HepG2 (cell line): ENCODE measurements around the gene PLSCR5. TPM values are rescaled to one million over a fixed set of nuclear protein-coding genes. Genes with fewer than 3 reads are reported as not detected.
A peak's percentile ranks its signal among the peaks of the same experiment; 100 is the strongest.

Experiments used
- ATM ChIP-seq: fragments of 450-650 bp; IDR thresholded peaks from 2 replicates; pipeline ENCODE4 v1.7.1; 2017; ENCODE audit warnings: mild to moderate bottlenecking, borderline replicate concordance
- FOXO1 ChIP-seq: sonication (generic); formaldehyde crosslinking; IDR thresholded peaks from 2 replicates; pipeline ENCODE4 v1.4.0; 2020; ENCODE audit warnings: missing genetic modification reagents
- HMGA1 ChIP-seq: sonication (generic); formaldehyde crosslinking; conservative IDR thresholded peaks from 2 replicates; pipeline ENCODE4 v1.4.0; 2020; ENCODE audit warnings: missing genetic modification reagents
- HNRNPL ChIP-seq: fragments of 200-400 bp; formaldehyde crosslinking; IDR thresholded peaks from 2 replicates; pipeline ENCODE4 v1.6.1; 2017; ENCODE audit warnings: mild to moderate bottlenecking, low read depth, low read length
- MIXL1 ChIP-seq: IDR thresholded peaks from 2 replicates; pipeline ENCODE4 v1.6.1; 2016
- MZF1 ChIP-seq: sonication (generic); formaldehyde crosslinking; IDR thresholded peaks from 2 replicates; pipeline ENCODE4 v1.8.1; 2023; ENCODE audit warnings: mild to moderate bottlenecking, missing genetic modification reagents, borderline replicate concordance
- NR2F1 ChIP-seq, 2 experiments: fragments of 450-650 bp in 1 of 2; formaldehyde crosslinking in 1 of 2; IDR thresholded peaks; 2 replicates each; pipeline versions ENCODE4 v1.5.0 to v1.6.1; 2016 to 2020; ENCODE audit warnings: mild to moderate bottlenecking in 1 of 2, missing compliant biosample characterization in 1 of 2, missing genetic modification reagents in 1 of 2, moderate library complexity in 1 of 2
- NR2F6 ChIP-seq, 2 experiments: IDR thresholded peaks; 2 replicates each; pipeline ENCODE4 v1.6.1; 2016; ENCODE audit warnings: antibody characterized with exemption in 1 of 2, mild to moderate bottlenecking in 1 of 2
- PAWR ChIP-seq: sonication (generic); formaldehyde crosslinking; IDR thresholded peaks from 2 replicates; pipeline ENCODE4 v1.4.0; 2020; ENCODE audit warnings: missing genetic modification reagents, mild to moderate bottlenecking, borderline replicate concordance
- ZNF841 ChIP-seq: sonication (generic); formaldehyde crosslinking; IDR thresholded peaks from 2 replicates; pipeline ENCODE4 v1.8.1; 2023; ENCODE audit warnings: missing genetic modification reagents, borderline replicate concordance
- polyA plus RNA-seq, 8 experiments: library from polyadenylated mRNA; depleted of rRNA in 3 of 8; stranded (reverse) in 7 of 8; unstranded in 1 of 8; fragments of >200 nt; fragmentation: Illumina TruSeq in 4 of 8; extraction: Trizol in 4 of 8; gene quantifications; 2 replicates each; pipeline versions ENCODE4 v1.2.1 to v1.2.3, GENCODE V29; 2011 to 2016; ENCODE audit warnings: low read depth in 4 of 8, missing spikeins in 1 of 8, mixed read lengths in 1 of 8; ENCODE audit not compliant: insufficient read depth in 1 of 8
- total RNA-seq, 5 experiments: library from RNA; depleted of rRNA; stranded (reverse); fragments of >200 nt; fragmentation: Illumina TruSeq; extraction: Trizol; gene quantifications; 2 replicates each; pipeline ENCODE4 v1.2.3, GENCODE V29; 2016; ENCODE audit warnings: low read depth in 1 of 5
- TF ChIP-seq, protein P1 (sequence below): IDR thresholded peaks from 2 replicates; pipeline ENCODE4 v1.6.1; 2016; ENCODE audit warnings: mild to moderate bottlenecking
- TF ChIP-seq, protein P2 (sequence below): sonication (generic); formaldehyde crosslinking; IDR thresholded peaks from 2 replicates; pipeline ENCODE4 v1.8.1; 2023; ENCODE audit warnings: mild to moderate bottlenecking, missing genetic modification reagents, borderline replicate concordance
- TF ChIP-seq, protein P3 (sequence below): sonication (generic); formaldehyde crosslinking; IDR thresholded peaks from 2 replicates; pipeline ENCODE4 v1.8.1; 2023; ENCODE audit warnings: mild to moderate bottlenecking, missing genetic modification reagents
- TF ChIP-seq, protein P4 (sequence below), 2 experiments: sonication (generic) in 1 of 2; formaldehyde crosslinking in 1 of 2; IDR thresholded peaks; 2 replicates each; pipeline versions ENCODE4 v1.5.1 to v1.6.1; 2011 to 2020; ENCODE audit warnings: borderline replicate concordance in 1 of 2, low read depth in 1 of 2, low read length in 1 of 2, mild to moderate bottlenecking in 1 of 2, missing genetic modification reagents in 1 of 2, moderate library complexity in 1 of 2
- TF ChIP-seq, protein P5 (sequence below): sonication (generic); formaldehyde crosslinking; IDR thresholded peaks from 2 replicates; pipeline ENCODE4 v1.5.0; 2020; ENCODE audit warnings: mild to moderate bottlenecking, missing genetic modification reagents
- TF ChIP-seq, protein P6 (sequence below): sonication (generic); formaldehyde crosslinking; IDR thresholded peaks from 2 replicates; pipeline ENCODE4 v1.9.0; 2022; ENCODE audit warnings: low read depth, missing genetic modification reagents
- TF ChIP-seq, protein P7 (sequence below): sonication (generic); formaldehyde crosslinking; conservative IDR thresholded peaks from 2 replicates; pipeline ENCODE4 v1.8.0; 2022; ENCODE audit warnings: low read depth, missing genetic modification reagents

PLSCR5 gene
- total and polyA plus RNA-seq, 2 of the 13 experiments (the other 11 are each of a cell fraction or from before 2014, with no cell fraction given): 0.50 TPM; not detected in 1

DNA sequence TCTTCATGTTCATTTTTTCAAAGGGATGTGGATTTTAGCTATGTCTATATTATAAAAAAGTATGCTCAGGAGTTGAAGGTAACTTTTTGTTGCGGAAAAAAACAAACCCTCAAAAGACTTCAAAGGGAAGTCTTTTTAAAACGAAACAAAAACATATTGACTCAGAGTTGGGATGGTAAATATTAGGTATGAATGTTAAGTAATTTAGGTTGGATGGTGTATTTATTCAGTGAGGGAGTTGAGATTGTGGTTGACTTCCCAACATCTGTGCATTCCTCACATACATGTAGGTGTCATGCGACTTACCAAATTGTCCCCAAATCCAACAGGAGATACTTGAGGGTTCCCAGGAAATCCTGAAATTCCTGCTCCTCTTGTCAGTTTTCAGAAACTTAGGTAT is 32.7 kb upstream of the PLSCR5 start (continued):
- TF ChIP-seq, protein P1, sequence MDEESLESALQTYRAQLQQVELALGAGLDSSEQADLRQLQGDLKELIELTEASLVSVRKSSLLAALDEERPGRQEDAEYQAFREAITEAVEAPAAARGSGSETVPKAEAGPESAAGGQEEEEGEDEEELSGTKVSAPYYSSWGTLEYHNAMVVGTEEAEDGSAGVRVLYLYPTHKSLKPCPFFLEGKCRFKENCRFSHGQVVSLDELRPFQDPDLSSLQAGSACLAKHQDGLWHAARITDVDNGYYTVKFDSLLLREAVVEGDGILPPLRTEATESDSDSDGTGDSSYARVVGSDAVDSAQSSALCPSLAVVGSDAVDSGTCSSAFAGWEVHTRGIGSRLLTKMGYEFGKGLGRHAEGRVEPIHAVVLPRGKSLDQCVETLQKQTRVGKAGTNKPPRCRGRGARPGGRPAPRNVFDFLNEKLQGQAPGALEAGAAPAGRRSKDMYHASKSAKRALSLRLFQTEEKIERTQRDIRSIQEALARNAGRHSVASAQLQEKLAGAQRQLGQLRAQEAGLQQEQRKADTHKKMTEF: peak; percentile 90
- TF ChIP-seq HNRNPL (no peak), NR2F6 (IDR thresholded peaks at IDR 0.05) (peak; percentile 79), NR2F6 (CRISPR knock-in tag; IDR thresholded peaks at IDR 0.05) (peak; percentile 76), MIXL1 (peak; percentile 90), HMGA1 (no peak), MZF1 (CRISPR knock-in tag) (no peak), ZNF841 (CRISPR knock-in tag) (no peak), PAWR (no peak), ATM (no peak), FOXO1 (CRISPR knock-in tag) (peak; percentile 91), NR2F1 (CRISPR knock-in tag; IDR thresholded peaks at IDR 0.05) (peak in 1 of 2 experiments; percentile 83; a peak in 3 of 4 replicates)
- TF ChIP-seq, protein P2, sequence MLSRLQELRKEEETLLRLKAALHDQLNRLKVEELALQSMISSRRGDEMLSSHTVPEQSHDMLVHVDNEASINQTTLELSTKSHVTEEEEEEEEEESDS (CRISPR knock-in tag): no peak
- TF ChIP-seq, protein P3, sequence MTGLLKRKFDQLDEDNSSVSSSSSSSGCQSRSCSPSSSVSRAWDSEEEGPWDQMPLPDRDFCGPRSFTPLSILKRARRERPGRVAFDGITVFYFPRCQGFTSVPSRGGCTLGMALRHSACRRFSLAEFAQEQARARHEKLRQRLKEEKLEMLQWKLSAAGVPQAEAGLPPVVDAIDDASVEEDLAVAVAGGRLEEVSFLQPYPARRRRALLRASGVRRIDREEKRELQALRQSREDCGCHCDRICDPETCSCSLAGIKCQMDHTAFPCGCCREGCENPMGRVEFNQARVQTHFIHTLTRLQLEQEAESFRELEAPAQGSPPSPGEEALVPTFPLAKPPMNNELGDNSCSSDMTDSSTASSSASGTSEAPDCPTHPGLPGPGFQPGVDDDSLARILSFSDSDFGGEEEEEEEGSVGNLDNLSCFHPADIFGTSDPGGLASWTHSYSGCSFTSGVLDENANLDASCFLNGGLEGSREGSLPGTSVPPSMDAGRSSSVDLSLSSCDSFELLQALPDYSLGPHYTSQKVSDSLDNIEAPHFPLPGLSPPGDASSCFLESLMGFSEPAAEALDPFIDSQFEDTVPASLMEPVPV (CRISPR knock-in tag): no peak
- TF ChIP-seq, protein P4, sequence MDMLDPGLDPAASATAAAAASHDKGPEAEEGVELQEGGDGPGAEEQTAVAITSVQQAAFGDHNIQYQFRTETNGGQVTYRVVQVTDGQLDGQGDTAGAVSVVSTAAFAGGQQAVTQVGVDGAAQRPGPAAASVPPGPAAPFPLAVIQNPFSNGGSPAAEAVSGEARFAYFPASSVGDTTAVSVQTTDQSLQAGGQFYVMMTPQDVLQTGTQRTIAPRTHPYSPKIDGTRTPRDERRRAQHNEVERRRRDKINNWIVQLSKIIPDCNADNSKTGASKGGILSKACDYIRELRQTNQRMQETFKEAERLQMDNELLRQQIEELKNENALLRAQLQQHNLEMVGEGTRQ (IDR thresholded peaks at IDR 0.05; ENCODE audit: low read depth, low read length): no peak
- TF ChIP-seq, protein P4 (CRISPR knock-in tag; IDR thresholded peaks at IDR 0.05; ENCODE audit: borderline replicate concordance): no peak
- TF ChIP-seq, protein P5, sequence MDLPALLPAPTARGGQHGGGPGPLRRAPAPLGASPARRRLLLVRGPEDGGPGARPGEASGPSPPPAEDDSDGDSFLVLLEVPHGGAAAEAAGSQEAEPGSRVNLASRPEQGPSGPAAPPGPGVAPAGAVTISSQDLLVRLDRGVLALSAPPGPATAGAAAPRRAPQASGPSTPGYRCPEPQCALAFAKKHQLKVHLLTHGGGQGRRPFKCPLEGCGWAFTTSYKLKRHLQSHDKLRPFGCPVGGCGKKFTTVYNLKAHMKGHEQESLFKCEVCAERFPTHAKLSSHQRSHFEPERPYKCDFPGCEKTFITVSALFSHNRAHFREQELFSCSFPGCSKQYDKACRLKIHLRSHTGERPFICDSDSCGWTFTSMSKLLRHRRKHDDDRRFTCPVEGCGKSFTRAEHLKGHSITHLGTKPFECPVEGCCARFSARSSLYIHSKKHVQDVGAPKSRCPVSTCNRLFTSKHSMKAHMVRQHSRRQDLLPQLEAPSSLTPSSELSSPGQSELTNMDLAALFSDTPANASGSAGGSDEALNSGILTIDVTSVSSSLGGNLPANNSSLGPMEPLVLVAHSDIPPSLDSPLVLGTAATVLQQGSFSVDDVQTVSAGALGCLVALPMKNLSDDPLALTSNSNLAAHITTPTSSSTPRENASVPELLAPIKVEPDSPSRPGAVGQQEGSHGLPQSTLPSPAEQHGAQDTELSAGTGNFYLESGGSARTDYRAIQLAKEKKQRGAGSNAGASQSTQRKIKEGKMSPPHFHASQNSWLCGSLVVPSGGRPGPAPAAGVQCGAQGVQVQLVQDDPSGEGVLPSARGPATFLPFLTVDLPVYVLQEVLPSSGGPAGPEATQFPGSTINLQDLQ (CRISPR knock-in tag): no peak
- TF ChIP-seq, protein P6, sequence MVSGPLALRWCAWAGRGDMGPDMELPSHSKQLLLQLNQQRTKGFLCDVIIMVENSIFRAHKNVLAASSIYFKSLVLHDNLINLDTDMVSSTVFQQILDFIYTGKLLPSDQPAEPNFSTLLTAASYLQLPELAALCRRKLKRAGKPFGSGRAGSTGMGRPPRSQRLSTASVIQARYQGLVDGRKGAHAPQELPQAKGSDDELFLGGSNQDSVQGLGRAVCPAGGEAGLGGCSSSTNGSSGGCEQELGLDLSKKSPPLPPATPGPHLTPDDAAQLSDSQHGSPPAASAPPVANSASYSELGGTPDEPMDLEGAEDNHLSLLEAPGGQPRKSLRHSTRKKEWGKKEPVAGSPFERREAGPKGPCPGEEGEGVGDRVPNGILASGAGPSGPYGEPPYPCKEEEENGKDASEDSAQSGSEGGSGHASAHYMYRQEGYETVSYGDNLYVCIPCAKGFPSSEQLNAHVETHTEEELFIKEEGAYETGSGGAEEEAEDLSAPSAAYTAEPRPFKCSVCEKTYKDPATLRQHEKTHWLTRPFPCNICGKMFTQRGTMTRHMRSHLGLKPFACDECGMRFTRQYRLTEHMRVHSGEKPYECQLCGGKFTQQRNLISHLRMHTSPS (CRISPR knock-in tag): no peak
- TF ChIP-seq, protein P7, sequence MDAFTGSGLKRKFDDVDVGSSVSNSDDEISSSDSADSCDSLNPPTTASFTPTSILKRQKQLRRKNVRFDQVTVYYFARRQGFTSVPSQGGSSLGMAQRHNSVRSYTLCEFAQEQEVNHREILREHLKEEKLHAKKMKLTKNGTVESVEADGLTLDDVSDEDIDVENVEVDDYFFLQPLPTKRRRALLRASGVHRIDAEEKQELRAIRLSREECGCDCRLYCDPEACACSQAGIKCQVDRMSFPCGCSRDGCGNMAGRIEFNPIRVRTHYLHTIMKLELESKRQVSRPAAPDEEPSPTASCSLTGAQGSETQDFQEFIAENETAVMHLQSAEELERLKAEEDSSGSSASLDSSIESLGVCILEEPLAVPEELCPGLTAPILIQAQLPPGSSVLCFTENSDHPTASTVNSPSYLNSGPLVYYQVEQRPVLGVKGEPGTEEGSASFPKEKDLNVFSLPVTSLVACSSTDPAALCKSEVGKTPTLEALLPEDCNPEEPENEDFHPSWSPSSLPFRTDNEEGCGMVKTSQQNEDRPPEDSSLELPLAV (CRISPR knock-in tag): no peak
